Activated CD8-positive, alpha-beta memory T cell treated with anti-CD3 and anti-CD28 coated beads, Interleukin-2, amount 50 U/mL, for 24 hours (primary cell): ENCODE results near the gene POLRMT.
A peak's percentile ranks its signal among the peaks of the same experiment; 100 is the strongest.

Experiments used
- DNase-seq: peaks from one replicate; pipeline ENCODE4 v3.0.0-alpha.2; 2020; ENCODE audit errors: extremely low read depth

The POLRMT gene

GRCh38 chr19:579111-579841, 54.1 kb downstream of the POLRMT start:
- DNase-seq, result no peak

GRCh38 chr19:577439-578392, 55.6 kb downstream of the POLRMT start:
- no peak for DNase-seq

- no peak for DNase-seq
Measured at GRCh38 chr19:576768-577438, 56.4 kb downstream of the POLRMT start.

- DNase-seq, result no peak
Measured at GRCh38 chr19:575527-576506, 57.5 kb downstream of the POLRMT start.

- DNase-seq, result no peak
Measured at GRCh38 chr19:574658-575526, 58.4 kb downstream of the POLRMT start.

GRCh38 chr19:573519-573825, 59.9 kb downstream of the POLRMT start:
- DNase-seq, result no peak

- no peak for DNase-seq
Measured at GRCh38 chr19:572743-573518, 60.4 kb downstream of the POLRMT start.

GRCh38 chr19:572140-572742, 61.1 kb downstream of the POLRMT start, which contains the start of gene BSG:
Gene BSG, plus strand, starts transcription at chr19:572596. Its CDS starts 39 bp downstream, at chr19:572635.
- DNase-seq, result peak; percentile 97

GRCh38 chr19:571566-571974, 61.8 kb downstream of the POLRMT start:
- no peak for DNase-seq

- DNase-seq, result no peak
Measured at GRCh38 chr19:570937-571565, 62.3 kb downstream of the POLRMT start.

GRCh38 chr19:570251-570686, 63.1 kb downstream of the POLRMT start:
- no peak for DNase-seq

GRCh38 chr19:567296-567900, 65.9 kb downstream of the POLRMT start:
- DNase-seq, result no peak
